ENCODE measurements around the gene MGAT5. TPM values are rescaled to one million over a fixed set of nuclear protein-coding genes. Genes with fewer than 3 reads are reported as not detected.
A peak's percentile ranks its signal among the peaks of the same experiment; 100 is the strongest.

Gene MGAT5
- polyA plus RNA-seq, 4 donors, result 5.6 to 27.4 (median 12.3) TPM

- Histone ChIP-seq H3K4me3 (ENCODE audit: low read depth in 1 of 3, low read length in 3 of 3) (no peak overlapping the region), H3K36me3 (ENCODE audit: control insufficient read depth in 3 of 3, insufficient read depth in 2 of 3, low read depth in 1 of 3, low read length in 3 of 3) (peaks cover 0 to 10% (median 4%) of the 10 kb centered on the region in 3 donors), H3K4me1 (ENCODE audit: control insufficient read depth in 3 of 3, insufficient read depth in 2 of 3, low read depth in 1 of 3, low read length in 2 of 3) (peaks cover 0 to 2% (median 0%) of the 10 kb centered on the region in 3 donors), H3K27ac (ENCODE audit: low read depth in 1 of 3, low read length in 2 of 3) (no peak overlapping the region), H3K27me3 (ENCODE audit: control insufficient read depth in 3 of 3, insufficient read depth in 3 of 3, low read length in 3 of 3) (no peaks in the 10 kb centered on the region), H3K9me3 (ENCODE audit: control insufficient read depth in 2 of 2, insufficient read depth in 1 of 2, low read depth in 1 of 2, low read length in 1 of 2) (no peaks in the 10 kb centered on the region)
- no peak for FAIRE-seq
- 46 to 73% (median 53%) methylated on average over 2 of the region's 2 CpGs for WGBS, 3 donors
- no peak for DNase-seq
These were observed 17.9 kb downstream of the MGAT5 start for GRCh38 chr2:134271758-134272157.

GRCh38 chr2:134272806-134273205 is 18.9 kb downstream of the MGAT5 start:
- peaks cover 0 to 2% (median 0%) of the 10 kb centered on the region in 3 donors for H3K4me1 ChIP-seq (ENCODE audit: control insufficient read depth in 3 of 3, insufficient read depth in 2 of 3, low read depth in 1 of 3, low read length in 2 of 3)
- H3K36me3 ChIP-seq (ENCODE audit: control insufficient read depth in 3 of 3, insufficient read depth in 2 of 3, low read depth in 1 of 3, low read length in 3 of 3), result peaks cover 0 to 10% (median 4%) of the 10 kb centered on the region in 3 donors
- no peaks in the 10 kb centered on the region for H3K9me3 ChIP-seq (ENCODE audit: control insufficient read depth in 2 of 2, insufficient read depth in 1 of 2, low read depth in 1 of 2, low read length in 1 of 2)
- no peak for DNase-seq
- FAIRE-seq, result no peak
- WGBS, 3 donors, result 91 to 93% (median 92%) methylated on average over 9 of the region's 9 CpGs
- no peaks in the 10 kb centered on the region for H3K27me3 ChIP-seq (ENCODE audit: control insufficient read depth in 3 of 3, insufficient read depth in 3 of 3, low read length in 3 of 3)
- no peak overlapping the region for H3K27ac ChIP-seq (ENCODE audit: low read depth in 1 of 3, low read length in 2 of 3)
- H3K4me3 ChIP-seq (ENCODE audit: low read depth in 1 of 3, low read length in 3 of 3), result no peak overlapping the region

- Histone ChIP-seq H3K9me3 (ENCODE audit: control insufficient read depth in 2 of 2, insufficient read depth in 1 of 2, low read depth in 1 of 2, low read length in 1 of 2) (no peaks in the 10 kb centered on the region), H3K36me3 (ENCODE audit: control insufficient read depth in 3 of 3, insufficient read depth in 2 of 3, low read depth in 1 of 3, low read length in 3 of 3) (peaks cover 0 to 10% (median 4%) of the 10 kb centered on the region in 3 donors), H3K27ac (ENCODE audit: low read depth in 1 of 3, low read length in 2 of 3) (no peak overlapping the region), H3K27me3 (ENCODE audit: control insufficient read depth in 3 of 3, insufficient read depth in 3 of 3, low read length in 3 of 3) (no peaks in the 10 kb centered on the region), H3K4me1 (ENCODE audit: control insufficient read depth in 3 of 3, insufficient read depth in 2 of 3, low read depth in 1 of 3, low read length in 2 of 3) (peaks cover 0 to 2% (median 0%) of the 10 kb centered on the region in 3 donors), H3K4me3 (ENCODE audit: low read depth in 1 of 3, low read length in 3 of 3) (no peak overlapping the region)
- WGBS, 3 donors, result 91 to 95% (median 91%) methylated on average over 4 of the region's 4 CpGs
- DNase-seq, result no peak
- no peak for FAIRE-seq
These were observed 19.5 kb downstream of the MGAT5 start for GRCh38 chr2:134273256-134273983.

- no peaks in the 10 kb centered on the region for H3K27me3 ChIP-seq (ENCODE audit: control insufficient read depth in 3 of 3, insufficient read depth in 3 of 3, low read length in 3 of 3)
- FAIRE-seq, result no peak
- no peak overlapping the region for H3K27ac ChIP-seq (ENCODE audit: low read depth in 1 of 3, low read length in 2 of 3)
- H3K4me3 ChIP-seq (ENCODE audit: low read depth in 1 of 3, low read length in 3 of 3), result no peak overlapping the region
- 95 to 97% (median 97%) methylated on average over 3 of the region's 3 CpGs for WGBS, 3 donors
- H3K36me3 ChIP-seq (ENCODE audit: control insufficient read depth in 3 of 3, insufficient read depth in 2 of 3, low read depth in 1 of 3, low read length in 3 of 3), result peaks cover 0 to 10% (median 4%) of the 10 kb centered on the region in 3 donors
- no peaks in the 10 kb centered on the region for H3K9me3 ChIP-seq (ENCODE audit: control insufficient read depth in 2 of 2, insufficient read depth in 1 of 2, low read depth in 1 of 2, low read length in 1 of 2)
- DNase-seq, result no peak
- peaks cover 0 to 2% (median 0%) of the 10 kb centered on the region in 3 donors for H3K4me1 ChIP-seq (ENCODE audit: control insufficient read depth in 3 of 3, insufficient read depth in 2 of 3, low read depth in 1 of 3, low read length in 2 of 3)
These were observed 20.2 kb downstream of the MGAT5 start for GRCh38 chr2:134274121-134274520.

- Histone ChIP-seq H3K4me1 (ENCODE audit: control insufficient read depth in 3 of 3, insufficient read depth in 2 of 3, low read depth in 1 of 3, low read length in 2 of 3) (peaks cover 0 to 1% (median 0%) of the 10 kb centered on the region in 3 donors), H3K9me3 (ENCODE audit: control insufficient read depth in 2 of 2, insufficient read depth in 1 of 2, low read depth in 1 of 2, low read length in 1 of 2) (no peaks in the 10 kb centered on the region), H3K4me3 (ENCODE audit: low read depth in 1 of 3, low read length in 3 of 3) (no peak overlapping the region), H3K36me3 (ENCODE audit: control insufficient read depth in 3 of 3, insufficient read depth in 2 of 3, low read depth in 1 of 3, low read length in 3 of 3) (peaks cover 0 to 10% (median 4%) of the 10 kb centered on the region in 3 donors), H3K27me3 (ENCODE audit: control insufficient read depth in 3 of 3, insufficient read depth in 3 of 3, low read length in 3 of 3) (no peaks in the 10 kb centered on the region), H3K27ac (ENCODE audit: low read depth in 1 of 3, low read length in 2 of 3) (peak overlapping the region in 1 of 3 donors; percentile 23)
- DNase-seq, result no peak
- WGBS, 3 donors, result 73 to 91% (median 74%) methylated on average over 7 of the region's 7 CpGs
- no peak for FAIRE-seq
These were observed 21.4 kb downstream of the MGAT5 start for GRCh38 chr2:134275058-134275862.

- WGBS, 3 donors, result 91 to 95% (median 94%) methylated on average over 6 of the region's 6 CpGs
- Histone ChIP-seq H3K27ac (ENCODE audit: low read depth in 1 of 3, low read length in 2 of 3) (no peak overlapping the region), H3K36me3 (ENCODE audit: control insufficient read depth in 3 of 3, insufficient read depth in 2 of 3, low read depth in 1 of 3, low read length in 3 of 3) (peaks cover 0 to 4% (median 3%) of the 10 kb centered on the region in 3 donors), H3K9me3 (ENCODE audit: control insufficient read depth in 2 of 2, insufficient read depth in 1 of 2, low read depth in 1 of 2, low read length in 1 of 2) (no peaks in the 10 kb centered on the region), H3K4me1 (ENCODE audit: control insufficient read depth in 3 of 3, insufficient read depth in 2 of 3, low read depth in 1 of 3, low read length in 2 of 3) (no peaks in the 10 kb centered on the region), H3K27me3 (ENCODE audit: control insufficient read depth in 3 of 3, insufficient read depth in 3 of 3, low read length in 3 of 3) (no peaks in the 10 kb centered on the region), H3K4me3 (ENCODE audit: low read depth in 1 of 3, low read length in 3 of 3) (no peak overlapping the region)
- DNase-seq (no peak), FAIRE-seq (no peak)
These were observed 22.7 kb downstream of the MGAT5 start for GRCh38 chr2:134276381-134277172.

- H3K4me1 ChIP-seq (ENCODE audit: control insufficient read depth in 3 of 3, insufficient read depth in 2 of 3, low read depth in 1 of 3, low read length in 2 of 3), result no peaks in the 10 kb centered on the region
- no peak for FAIRE-seq
- no peak overlapping the region for H3K4me3 ChIP-seq (ENCODE audit: low read depth in 1 of 3, low read length in 3 of 3)
- no peak for DNase-seq
- 89 to 98% (median 97%) methylated on average over 4 of the region's 4 CpGs for WGBS, 3 donors
- H3K27me3 ChIP-seq (ENCODE audit: control insufficient read depth in 3 of 3, insufficient read depth in 3 of 3, low read length in 3 of 3), result no peaks in the 10 kb centered on the region
- H3K36me3 ChIP-seq (ENCODE audit: control insufficient read depth in 3 of 3, insufficient read depth in 2 of 3, low read depth in 1 of 3, low read length in 3 of 3), result peaks cover 0 to 4% (median 3%) of the 10 kb centered on the region in 3 donors
- no peaks in the 10 kb centered on the region for H3K9me3 ChIP-seq (ENCODE audit: control insufficient read depth in 2 of 2, insufficient read depth in 1 of 2, low read depth in 1 of 2, low read length in 1 of 2)
- H3K27ac ChIP-seq (ENCODE audit: low read depth in 1 of 3, low read length in 2 of 3), result no peak overlapping the region
These were observed 23.4 kb downstream of the MGAT5 start for GRCh38 chr2:134277223-134277622.

GRCh38 chr2:134278553-134278952 is 24.7 kb downstream of the MGAT5 start:
- FAIRE-seq (no peak), DNase-seq (no peak)
- Histone ChIP-seq H3K36me3 (ENCODE audit: control insufficient read depth in 3 of 3, insufficient read depth in 2 of 3, low read depth in 1 of 3, low read length in 3 of 3) (peaks cover 0 to 3% (median 0%) of the 10 kb centered on the region in 3 donors), H3K27me3 (ENCODE audit: control insufficient read depth in 3 of 3, insufficient read depth in 3 of 3, low read length in 3 of 3) (no peaks in the 10 kb centered on the region), H3K27ac (ENCODE audit: low read depth in 1 of 3, low read length in 2 of 3) (no peak overlapping the region), H3K9me3 (ENCODE audit: control insufficient read depth in 2 of 2, insufficient read depth in 1 of 2, low read depth in 1 of 2, low read length in 1 of 2) (no peaks in the 10 kb centered on the region), H3K4me3 (ENCODE audit: low read depth in 1 of 3, low read length in 3 of 3) (no peak overlapping the region), H3K4me1 (ENCODE audit: control insufficient read depth in 3 of 3, insufficient read depth in 2 of 3, low read depth in 1 of 3, low read length in 2 of 3) (no peaks in the 10 kb centered on the region)
- 78 to 95% (median 80%) methylated on average over 1 of the region's 1 CpG for WGBS, 3 donors

Measured in small intestine (tissue), 7 donors.